WI38 (cell line): ENCODE results near the gene KLHL29.

Source experiments
- H3K4me3 ChIP-seq: 2 replicates; pipeline ENCODE4 v1.5.1; 2011; ENCODE audit warnings: low read depth, mild to moderate bottlenecking, control low read depth, low read length
- TF ChIP-seq, protein P1 (sequence below): IDR thresholded peaks from 2 replicates; pipeline ENCODE4 v1.5.1; 2012; ENCODE audit warnings: low read depth, mild to moderate bottlenecking, control low read depth, low read length

KLHL29 gene

GRCh38 chr2:23541503-23542229, 156.7 kb downstream of the KLHL29 start:
- TF ChIP-seq, protein P1, sequence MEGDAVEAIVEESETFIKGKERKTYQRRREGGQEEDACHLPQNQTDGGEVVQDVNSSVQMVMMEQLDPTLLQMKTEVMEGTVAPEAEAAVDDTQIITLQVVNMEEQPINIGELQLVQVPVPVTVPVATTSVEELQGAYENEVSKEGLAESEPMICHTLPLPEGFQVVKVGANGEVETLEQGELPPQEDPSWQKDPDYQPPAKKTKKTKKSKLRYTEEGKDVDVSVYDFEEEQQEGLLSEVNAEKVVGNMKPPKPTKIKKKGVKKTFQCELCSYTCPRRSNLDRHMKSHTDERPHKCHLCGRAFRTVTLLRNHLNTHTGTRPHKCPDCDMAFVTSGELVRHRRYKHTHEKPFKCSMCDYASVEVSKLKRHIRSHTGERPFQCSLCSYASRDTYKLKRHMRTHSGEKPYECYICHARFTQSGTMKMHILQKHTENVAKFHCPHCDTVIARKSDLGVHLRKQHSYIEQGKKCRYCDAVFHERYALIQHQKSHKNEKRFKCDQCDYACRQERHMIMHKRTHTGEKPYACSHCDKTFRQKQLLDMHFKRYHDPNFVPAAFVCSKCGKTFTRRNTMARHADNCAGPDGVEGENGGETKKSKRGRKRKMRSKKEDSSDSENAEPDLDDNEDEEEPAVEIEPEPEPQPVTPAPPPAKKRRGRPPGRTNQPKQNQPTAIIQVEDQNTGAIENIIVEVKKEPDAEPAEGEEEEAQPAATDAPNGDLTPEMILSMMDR = no peak
- no peak overlapping the region for H3K4me3 ChIP-seq

DNA sequence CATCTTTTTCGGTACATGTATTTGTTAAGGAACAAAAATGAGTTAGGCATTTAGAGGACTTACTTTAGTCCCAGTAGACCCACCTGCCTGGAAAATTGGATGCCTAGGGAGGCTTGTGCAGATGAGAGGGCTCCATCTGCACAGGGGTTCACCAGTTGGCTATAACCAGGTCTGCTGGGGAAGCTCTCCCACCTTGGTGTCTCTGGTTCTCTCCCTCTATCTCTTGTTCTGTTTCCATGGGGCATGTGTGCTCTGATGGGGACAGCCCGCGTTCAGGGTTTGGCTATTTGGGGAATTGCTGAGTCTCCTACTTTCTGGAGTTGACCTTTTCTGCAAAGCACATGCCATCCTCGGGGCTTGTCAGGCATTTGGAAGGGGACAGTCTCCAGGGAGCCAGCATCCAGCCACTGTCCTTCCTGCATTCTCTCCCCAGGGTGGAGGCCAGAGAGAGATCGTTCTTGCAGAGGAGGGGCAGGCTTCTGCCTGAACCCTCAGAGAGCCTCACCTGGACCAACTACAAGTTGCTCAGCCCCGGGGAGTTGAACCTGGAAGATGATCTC, 157.3 kb downstream of the KLHL29 start:
- TF ChIP-seq, protein P1 = no peak
- H3K4me3 ChIP-seq = no peak overlapping the region

- no peak overlapping the region for H3K4me3 ChIP-seq
- TF ChIP-seq, protein P1 = no peak
These were observed 158.3 kb downstream of the KLHL29 start for GRCh38 chr2:23543302-23543701.

GRCh38 chr2:23543728-23544127, 158.7 kb downstream of the KLHL29 start:
- H3K4me3 ChIP-seq = no peak overlapping the region
- TF ChIP-seq, protein P1 = no peak

GRCh38 chr2:23544589-23545295, 159.8 kb downstream of the KLHL29 start:
- H3K4me3 ChIP-seq = no peak overlapping the region
- TF ChIP-seq, protein P1 = no peak

GRCh38 chr2:23545396-23545795, 160.4 kb downstream of the KLHL29 start:
- no peak overlapping the region for H3K4me3 ChIP-seq
- TF ChIP-seq, protein P1 = no peak

- TF ChIP-seq, protein P1 = no peak
- H3K4me3 ChIP-seq = no peak overlapping the region
These were observed 160.8 kb downstream of the KLHL29 start for GRCh38 chr2:23545811-23546210.
